ENCODE data around the gene P2RY13.

P2RY13 gene

DNA sequence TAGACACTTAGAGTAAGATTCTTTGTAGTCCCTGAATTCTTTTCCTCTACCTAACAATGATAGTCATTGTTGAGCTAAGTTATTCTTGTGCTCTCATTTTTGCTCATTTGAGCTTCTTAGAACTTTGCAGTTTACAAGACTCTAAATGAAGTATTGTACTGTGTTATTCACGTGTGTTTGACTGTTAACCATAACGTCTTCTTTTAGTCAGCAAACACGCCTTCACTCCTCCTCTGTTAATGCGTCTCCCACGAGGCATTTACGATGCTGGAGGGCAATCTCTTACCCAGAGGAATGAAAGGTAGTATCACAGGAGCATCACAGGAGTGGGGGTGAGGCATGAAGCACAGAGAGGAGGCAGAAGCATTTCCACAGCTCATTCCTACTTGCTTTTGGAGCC is 36.2 kb downstream of the P2RY13 start:
- no peak for DNase-seq (ENCODE audit: low read depth, low spot score)

DNA sequence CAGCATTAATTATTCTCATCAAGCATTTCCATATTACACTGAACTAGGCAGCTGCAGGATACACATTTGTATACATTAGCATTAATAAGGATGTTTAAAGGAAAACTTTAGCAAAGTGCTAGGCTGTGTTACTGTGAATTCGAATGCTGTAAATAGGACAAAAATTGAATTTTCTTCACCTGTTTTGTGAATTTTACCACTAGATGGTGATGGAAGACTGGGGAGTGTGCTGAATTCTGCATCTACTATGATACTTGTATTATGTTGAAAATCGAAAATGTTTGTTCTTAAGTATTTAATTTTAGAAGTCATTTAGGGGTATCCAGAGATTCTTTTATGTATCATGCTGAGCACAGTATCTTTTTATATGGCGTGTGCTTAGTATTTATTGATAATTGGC is 38.7 kb downstream of the P2RY13 start:
- no peak for DNase-seq (ENCODE audit: low read depth, low spot score)

DNA sequence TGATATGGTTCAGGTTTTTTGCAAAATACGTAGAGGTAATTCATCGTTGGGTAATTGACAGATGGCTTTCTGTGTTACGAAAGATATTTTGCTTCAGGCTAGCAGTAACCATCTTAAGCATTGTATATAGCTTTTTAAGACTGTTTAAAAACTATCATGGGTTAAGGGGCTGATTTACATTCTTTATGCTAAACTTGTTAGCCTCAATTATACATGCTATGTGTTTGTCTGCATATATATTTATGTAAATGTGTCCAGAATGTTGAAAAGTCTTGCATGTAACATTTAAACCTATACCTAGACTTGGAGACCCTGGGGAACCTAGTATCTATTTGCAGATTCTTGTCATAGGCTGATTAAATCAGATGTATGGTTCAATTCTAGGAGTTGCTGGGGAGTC is 39.9 kb downstream of the P2RY13 start:
- DNase-seq (ENCODE audit: low read depth, low spot score): no peak

DNA sequence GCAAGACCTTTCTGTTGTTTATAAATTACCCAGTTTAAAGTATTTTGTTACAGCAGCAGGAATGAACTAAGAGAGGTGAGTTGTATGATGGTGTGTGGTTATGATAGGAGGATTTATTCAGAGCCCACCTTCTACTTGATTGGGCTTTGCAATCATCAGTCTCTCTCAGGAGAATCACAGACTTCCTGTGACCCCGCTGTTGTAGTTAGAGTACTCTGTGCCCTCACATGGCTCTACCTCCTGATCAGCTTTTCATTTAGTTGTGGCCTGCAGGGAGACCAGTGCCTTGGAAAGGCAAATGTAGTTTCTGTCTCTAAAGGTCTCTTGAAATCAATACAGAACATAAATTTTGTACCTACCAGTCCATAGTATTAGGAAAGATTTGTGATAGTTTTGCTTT is 43.4 kb downstream of the P2RY13 start:
- no peak for DNase-seq (ENCODE audit: low read depth, low spot score)

DNA sequence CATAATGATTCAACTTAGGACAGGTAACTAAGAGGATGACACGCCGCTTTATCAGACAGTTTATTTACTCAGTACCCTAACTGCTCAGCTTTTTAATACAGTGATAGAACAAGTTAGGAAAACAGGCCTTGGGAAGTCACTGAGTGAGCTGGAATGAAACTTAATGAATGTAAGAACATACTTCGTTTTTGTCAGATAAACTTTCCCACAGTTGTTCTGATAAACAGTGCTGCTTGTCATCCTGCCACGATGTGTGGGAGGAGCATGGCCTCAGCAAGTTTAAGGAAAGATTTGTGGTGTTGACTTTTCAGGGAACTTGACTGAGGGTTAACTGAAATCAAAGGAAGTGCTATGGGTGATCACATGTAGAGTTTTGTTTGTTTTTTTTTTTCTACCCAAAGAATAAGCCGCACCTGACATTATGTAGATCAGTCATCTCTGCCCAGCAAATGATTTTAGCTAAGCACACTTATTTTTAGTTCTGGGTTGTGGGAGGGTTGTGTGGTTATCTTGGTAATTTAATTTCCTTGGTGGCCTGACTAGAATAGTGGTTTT is 45.4 kb downstream of the P2RY13 start:
- no peak for DNase-seq (ENCODE audit: low read depth, low spot score)

DNA sequence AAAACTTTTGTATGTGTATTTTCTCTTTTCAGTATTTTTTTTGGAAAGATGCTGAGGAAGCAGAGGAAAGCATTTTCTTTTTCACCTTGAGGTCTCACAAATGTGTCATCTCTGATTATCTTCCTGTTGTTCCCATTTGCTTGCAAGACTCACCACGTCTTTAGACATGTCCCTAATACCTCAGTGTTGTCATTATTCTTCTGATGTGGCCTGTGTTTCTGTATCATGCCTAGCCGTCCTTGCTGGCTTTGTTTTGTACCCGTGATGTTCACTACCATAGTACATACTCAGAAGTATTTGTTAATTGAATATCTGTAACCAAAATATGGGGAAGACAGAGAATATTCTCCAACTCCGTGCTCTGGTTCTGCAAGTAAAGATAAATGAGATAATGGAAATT is 46.0 kb downstream of the P2RY13 start:
- DNase-seq (ENCODE audit: low read depth, low spot score): no peak

DNA sequence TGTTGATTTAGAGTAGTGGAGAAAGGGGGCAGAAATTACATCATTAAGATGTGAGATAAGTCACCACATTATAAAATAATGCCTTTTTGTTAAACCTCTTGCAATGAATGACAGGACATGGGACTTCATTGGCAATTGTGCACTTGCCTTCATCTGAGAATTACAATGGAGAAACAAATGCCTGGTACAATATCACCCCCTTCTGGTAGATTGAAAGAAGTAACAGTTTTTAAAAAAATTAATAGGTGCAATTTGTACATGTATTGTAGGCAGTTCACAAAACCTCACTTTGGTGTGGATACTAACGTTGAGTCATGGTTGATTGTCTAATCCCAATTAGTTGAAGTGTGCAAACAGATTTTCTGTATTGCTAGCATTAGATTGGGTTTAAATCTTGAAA is 46.4 kb downstream of the P2RY13 start:
- DNase-seq (ENCODE audit: low read depth, low spot score): peak; percentile 29

DNA sequence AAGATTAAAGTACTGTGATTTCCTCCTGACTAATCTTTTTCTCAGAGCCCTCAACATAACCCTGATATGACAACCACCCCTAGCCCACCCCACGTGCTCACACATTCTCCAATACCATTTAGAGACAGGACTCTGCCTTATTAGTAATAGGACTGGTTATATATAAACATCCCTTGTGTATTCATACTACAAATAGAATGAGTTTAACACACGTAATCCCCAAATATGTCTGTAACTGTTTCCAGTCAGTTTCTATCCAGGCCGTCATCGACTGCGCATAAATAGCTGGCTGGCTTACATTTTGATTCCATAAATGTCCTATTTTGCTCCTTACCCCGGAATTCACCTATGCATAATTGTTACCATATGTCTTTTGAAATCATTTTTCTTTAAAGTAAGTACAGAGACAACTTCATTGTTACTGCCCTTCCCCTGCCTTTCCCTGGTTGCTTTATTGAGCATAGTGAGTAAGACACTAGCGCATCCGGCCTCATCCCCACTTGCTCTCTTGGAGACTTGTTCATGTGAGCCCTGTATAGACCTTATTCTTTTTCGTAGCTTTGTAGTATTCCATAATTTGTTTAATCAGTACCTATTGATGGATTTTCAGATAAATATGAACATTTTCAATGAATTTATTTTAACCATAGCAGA is 47.6 kb downstream of the P2RY13 start:
- no peak for DNase-seq (ENCODE audit: low read depth, low spot score)

DNA sequence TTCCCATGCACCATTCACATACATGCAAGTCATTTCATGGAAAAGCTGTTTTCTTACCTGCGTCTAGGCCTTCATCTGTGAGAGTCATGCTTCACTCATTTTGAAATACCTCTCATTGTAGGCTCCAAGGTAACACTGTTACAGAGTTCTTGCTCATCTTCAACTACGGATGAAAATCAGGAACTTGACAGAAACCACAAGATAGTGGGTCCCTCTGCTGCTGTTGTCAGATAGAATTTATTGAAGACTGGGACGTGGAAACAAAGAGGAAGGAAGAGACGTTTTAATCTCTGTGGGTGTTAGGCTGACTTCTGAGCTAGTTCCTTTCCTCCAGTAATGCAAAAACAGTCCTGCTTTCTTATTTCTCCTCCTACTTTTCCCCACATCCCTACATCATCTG is 51.1 kb downstream of the P2RY13 start, which contains the start of gene P2RY14:
P2RY14 (minus strand) TSS at position 313 of the 400 bp plus-strand sequence. CDS start 64,226 bp downstream, outside the sequence.
- no peak for DNase-seq (ENCODE audit: low read depth, low spot score)

DNA sequence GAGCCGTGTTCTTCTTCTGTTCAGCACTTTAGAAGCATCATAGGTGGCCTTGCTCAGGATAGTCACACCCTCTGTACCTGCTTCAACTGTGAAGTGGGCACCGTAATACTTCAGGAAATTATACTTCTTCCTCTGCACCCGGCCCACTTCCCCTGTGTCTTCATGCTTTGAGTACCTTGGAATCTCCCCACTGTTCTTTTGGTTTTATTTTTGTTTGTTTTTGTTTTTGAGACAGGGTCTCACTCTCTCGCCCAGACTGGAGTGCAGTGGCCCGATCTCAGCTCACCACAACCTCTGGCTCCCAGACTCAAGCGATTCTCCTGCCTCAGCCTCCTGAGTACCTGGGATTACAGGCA is 52.7 kb downstream of the P2RY13 start:
- no peak for DNase-seq (ENCODE audit: low read depth, low spot score)
